ENCODE measurements around the gene CARD18. TPM values are rescaled to one million over a fixed set of nuclear protein-coding genes. Genes with fewer than 3 reads are reported as not detected.
"Not testable (repeated sequence)": the region's sequence is repeated elsewhere in the genome, so short reads cannot be mapped to it uniquely, and the experiment has no call there.

The CARD18 gene
- total RNA-seq, 4 donors from 2014 or later: not detected

- Histone ChIP-seq H3K27ac (no peak overlapping the region), H3K4me3 (no peak overlapping the region), H3K9me3 (no peaks in the 10 kb centered on the region), H3K36me3 (no peaks in the 10 kb centered on the region), H3K27me3 (no peaks in the 10 kb centered on the region), H3K4me1 (no peaks in the 10 kb centered on the region)
- intact Hi-C loops (cut with DNase I; ENCODE audit: low total_unique reads): no loop called here
- ATAC-seq (no peak), DNase-seq (no peak)
- no peak for TF ChIP-seq POLR2A (IDR thresholded peaks at IDR 0.05)
- no peak for TF ChIP-seq CTCF (IDR thresholded peaks at IDR 0.05 in 4 of 5, conservative IDR thresholded peaks at IDR 0.05 in 1 of 5)
- in situ Hi-C loops (cut with MboI; ENCODE audit: low sequenced_read_pairs in 4 of 4): no loop called here
These were observed 35.3 kb downstream of the CARD18 start for GRCh38 chr11:105104292-105104691.

DNA sequence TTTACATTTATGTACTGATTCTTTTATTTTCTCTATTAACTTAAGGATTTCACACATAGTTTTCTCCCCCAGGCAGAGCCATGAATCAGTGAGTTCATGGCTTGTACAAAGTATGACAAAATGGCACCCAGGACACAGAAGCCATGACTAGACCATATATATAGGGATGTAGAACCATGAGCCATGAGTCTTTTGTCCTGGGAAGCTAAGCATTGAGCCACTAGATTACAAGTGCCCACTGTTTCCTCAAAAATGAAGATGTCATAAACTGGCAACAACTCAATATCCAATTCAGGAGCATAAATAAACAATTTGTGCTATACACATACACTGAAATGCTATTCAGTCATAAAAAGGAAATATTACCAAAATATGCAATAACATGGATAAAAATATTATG lies 36.2 kb downstream of the CARD18 start:
- H3K4me3 ChIP-seq: no peak overlapping the region
- ATAC-seq (no peak), DNase-seq (no peak)
- no peak for TF ChIP-seq POLR2A (IDR thresholded peaks at IDR 0.05)
- no peak for TF ChIP-seq CTCF (IDR thresholded peaks at IDR 0.05 in 4 of 5, conservative IDR thresholded peaks at IDR 0.05 in 1 of 5)
- no peaks in the 10 kb centered on the region for H3K9me3 ChIP-seq
- intact Hi-C loops (cut with DNase I; ENCODE audit: low total_unique reads) (no loop called here), in situ Hi-C loops (cut with MboI; ENCODE audit: low sequenced_read_pairs in 4 of 4) (no loop called here)
- H3K27me3 ChIP-seq: no peaks in the 10 kb centered on the region
- H3K36me3 ChIP-seq: no peaks in the 10 kb centered on the region
- no peak overlapping the region for H3K27ac ChIP-seq
- H3K4me1 ChIP-seq: no peaks in the 10 kb centered on the region

GRCh38 chr11:105102079-105102581 lies 37.4 kb downstream of the CARD18 start:
- H3K36me3 ChIP-seq; H3K27ac ChIP-seq; H3K9me3 ChIP-seq; DNase-seq; H3K4me3 ChIP-seq; H3K4me1 ChIP-seq; intact Hi-C loops (cut with DNase I; ENCODE audit: low total_unique reads); H3K27me3 ChIP-seq; in situ Hi-C loops (cut with MboI; ENCODE audit: low sequenced_read_pairs in 4 of 4): not testable (repeated sequence)
- ATAC-seq: peak in 1 of 2 donors; percentile 8

DNA sequence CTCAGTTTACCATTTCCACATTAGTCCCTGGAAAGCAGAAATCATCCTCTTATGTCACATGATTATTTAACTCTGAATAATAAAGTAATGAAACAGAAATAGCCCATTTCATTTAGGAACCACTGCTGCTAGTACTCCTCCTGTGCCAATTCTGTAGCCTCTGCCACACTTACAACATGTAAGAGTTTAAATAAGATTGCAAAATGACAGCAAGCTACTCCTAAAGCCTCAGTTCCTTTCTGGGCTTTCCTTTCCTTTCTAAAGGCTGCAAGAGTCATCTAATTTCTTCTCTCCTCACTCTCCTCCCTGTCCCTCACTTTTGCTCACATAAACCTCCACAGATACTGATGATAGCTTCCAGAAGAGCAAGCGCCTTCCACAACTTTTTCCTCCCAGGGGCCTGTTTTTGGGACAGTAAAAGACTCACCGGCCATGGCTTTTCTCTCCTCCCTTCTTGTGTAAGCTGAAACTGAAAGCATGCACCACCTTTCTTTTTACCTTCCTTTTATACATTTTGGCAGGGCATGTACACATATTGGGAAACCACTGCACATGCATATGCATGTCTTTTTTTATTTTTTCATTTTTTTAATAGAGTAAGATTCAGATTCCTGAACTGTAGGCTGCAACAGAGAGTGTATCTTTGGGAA lies 38.5 kb downstream of the CARD18 start:
- Histone ChIP-seq H3K27me3 (no peaks in the 10 kb centered on the region), H3K9me3 (no peaks in the 10 kb centered on the region), H3K27ac (no peak overlapping the region), H3K4me3 (no peak overlapping the region), H3K4me1 (no peaks in the 10 kb centered on the region), H3K36me3 (no peaks in the 10 kb centered on the region)
- in situ Hi-C loops (cut with MboI; ENCODE audit: low sequenced_read_pairs in 4 of 4): no loop called here
- TF ChIP-seq CTCF (IDR thresholded peaks at IDR 0.05 in 4 of 5, conservative IDR thresholded peaks at IDR 0.05 in 1 of 5): no peak
- no peak for TF ChIP-seq POLR2A (IDR thresholded peaks at IDR 0.05)
- no peak for DNase-seq
- intact Hi-C loops (cut with DNase I; ENCODE audit: low total_unique reads): no loop called here
- ATAC-seq: no peak

- no peak overlapping the region for H3K4me3 ChIP-seq
- H3K27ac ChIP-seq: no peak overlapping the region
- no peaks in the 10 kb centered on the region for H3K27me3 ChIP-seq
- no peaks in the 10 kb centered on the region for H3K4me1 ChIP-seq
- no peaks in the 10 kb centered on the region for H3K36me3 ChIP-seq
- H3K9me3 ChIP-seq: no peaks in the 10 kb centered on the region
- ATAC-seq (no peak), DNase-seq (no peak)
- in situ Hi-C loops (cut with MboI; ENCODE audit: low sequenced_read_pairs in 4 of 4): no loop called here
- intact Hi-C loops (cut with DNase I; ENCODE audit: low total_unique reads): no loop called here
- no peak for TF ChIP-seq POLR2A (IDR thresholded peaks at IDR 0.05)
- no peak for TF ChIP-seq CTCF (IDR thresholded peaks at IDR 0.05 in 4 of 5, conservative IDR thresholded peaks at IDR 0.05 in 1 of 5)
These were observed 39.4 kb downstream of the CARD18 start for GRCh38 chr11:105100206-105100605.

DNA sequence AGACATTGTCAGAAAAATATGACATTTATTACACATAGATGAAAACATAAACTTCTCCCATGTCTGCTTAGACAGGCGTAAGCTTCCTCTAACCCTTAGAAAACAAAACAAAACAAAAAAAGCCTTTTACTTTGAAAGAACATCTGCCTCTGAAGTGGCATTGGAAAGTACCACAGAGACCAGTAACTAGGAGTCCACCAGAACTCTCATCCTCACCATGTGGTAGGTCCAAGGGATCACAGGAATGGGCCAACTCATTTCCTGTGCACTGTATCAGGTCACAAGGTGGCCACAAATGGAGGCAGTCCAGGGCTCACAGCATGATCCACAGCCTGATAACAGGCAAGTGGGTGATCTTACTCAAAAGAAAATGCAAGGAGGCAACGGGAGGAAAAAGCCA lies 40.0 kb downstream of the CARD18 start:
- H3K27me3 ChIP-seq; H3K9me3 ChIP-seq; H3K4me3 ChIP-seq; intact Hi-C loops (cut with DNase I; ENCODE audit: low total_unique reads); H3K4me1 ChIP-seq; in situ Hi-C loops (cut with MboI; ENCODE audit: low sequenced_read_pairs in 4 of 4); H3K27ac ChIP-seq; DNase-seq; H3K36me3 ChIP-seq; ATAC-seq: not testable (repeated sequence)
